GM21825 (cell line): ENCODE data around the gene KDM4B.

Experiments used
- ATAC-seq: cut with Tn5 transposase; IDR thresholded peaks from one replicate; pipeline ENCODE4 v1.9.1; 2021; ENCODE audit warnings: mild to moderate bottlenecking, moderate library complexity; ENCODE audit not compliant: unreplicated experiment

KDM4B gene

DNA sequence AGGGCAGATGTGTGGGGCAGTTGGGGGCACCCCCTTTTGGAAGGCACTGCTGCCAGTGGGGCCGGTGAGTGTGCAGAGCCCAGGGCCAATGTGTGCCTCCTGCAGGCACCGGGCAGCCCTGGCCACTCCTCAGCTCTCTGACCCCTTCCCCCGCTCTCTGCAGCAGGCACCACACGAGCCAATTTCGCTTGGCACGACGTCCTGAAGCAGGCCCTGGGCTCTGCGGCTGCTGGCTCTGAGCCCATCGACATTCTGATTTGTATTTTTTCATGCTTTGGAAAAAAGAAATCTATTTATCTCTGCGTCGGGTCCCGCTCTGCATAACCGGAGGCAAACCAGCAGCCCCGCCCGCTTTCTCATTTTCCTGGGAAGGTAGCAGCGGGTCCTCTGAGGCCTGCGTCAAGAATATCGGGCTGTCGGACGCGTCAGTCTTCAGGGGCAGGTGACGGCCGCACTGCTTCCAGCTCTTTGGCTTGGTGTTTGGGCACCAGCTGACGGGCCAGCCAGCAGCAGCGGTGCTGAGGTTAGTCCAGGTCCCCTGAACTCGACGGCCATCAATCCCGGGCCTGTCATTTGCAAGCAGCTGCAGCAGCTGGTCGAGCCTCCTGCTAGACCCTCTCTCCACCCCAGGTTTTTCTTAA is 134.3 kb downstream of the KDM4B start:
- no peak for ATAC-seq

DNA sequence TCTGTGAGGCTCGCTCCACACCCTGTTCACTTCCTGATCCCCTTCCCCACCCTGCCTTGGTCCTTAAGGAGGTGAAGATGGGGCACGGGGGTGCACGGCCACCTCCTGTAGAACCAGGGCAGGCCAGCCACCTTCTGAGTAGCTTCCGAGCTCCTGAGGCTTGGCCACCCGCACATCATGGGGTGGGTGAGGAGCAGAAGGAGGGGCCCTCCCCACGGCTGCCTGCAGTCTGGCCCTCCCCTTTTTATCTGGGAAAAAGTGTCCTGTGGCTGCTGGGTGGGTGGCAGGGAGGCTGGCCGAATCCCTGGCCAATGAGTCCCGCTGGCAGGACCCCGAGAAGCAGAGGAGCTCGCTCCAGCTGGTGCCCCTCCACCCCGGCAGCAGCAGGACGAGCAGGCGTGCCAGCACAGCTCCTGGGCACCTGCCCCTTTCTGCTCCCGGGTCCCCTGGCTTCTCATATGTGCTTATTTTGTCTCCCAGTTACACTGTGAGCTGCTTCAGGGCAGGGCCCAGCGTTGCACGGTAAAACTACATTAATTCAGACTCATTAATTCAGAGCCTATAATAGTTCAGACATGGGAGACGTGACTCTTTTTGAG is 135.0 kb downstream of the KDM4B start:
- ATAC-seq, result no peak

DNA sequence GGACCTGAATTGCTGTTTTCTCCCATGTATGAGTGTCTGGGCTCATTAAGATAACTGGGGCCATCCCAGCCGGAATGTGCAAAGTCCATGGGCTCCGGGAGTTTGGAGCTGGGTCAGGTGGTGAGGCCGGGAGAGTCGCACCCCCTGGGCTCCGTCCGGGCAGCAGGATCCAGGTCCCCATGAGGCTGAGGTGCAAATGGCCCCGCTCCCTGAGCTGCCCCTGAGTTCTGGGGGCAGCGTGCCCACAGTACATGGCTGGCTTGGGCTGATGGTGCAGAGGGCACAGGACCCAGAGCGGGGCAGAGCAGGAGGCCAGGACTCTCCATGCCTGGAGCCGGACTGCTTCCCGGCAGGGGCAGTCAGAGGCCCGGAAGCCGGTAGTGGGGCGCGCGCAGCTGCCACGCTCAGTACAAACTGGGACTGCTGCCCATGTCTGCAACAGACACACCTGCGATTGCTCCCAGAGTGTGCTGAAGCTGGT is 136.0 kb downstream of the KDM4B start:
- no peak for ATAC-seq

DNA sequence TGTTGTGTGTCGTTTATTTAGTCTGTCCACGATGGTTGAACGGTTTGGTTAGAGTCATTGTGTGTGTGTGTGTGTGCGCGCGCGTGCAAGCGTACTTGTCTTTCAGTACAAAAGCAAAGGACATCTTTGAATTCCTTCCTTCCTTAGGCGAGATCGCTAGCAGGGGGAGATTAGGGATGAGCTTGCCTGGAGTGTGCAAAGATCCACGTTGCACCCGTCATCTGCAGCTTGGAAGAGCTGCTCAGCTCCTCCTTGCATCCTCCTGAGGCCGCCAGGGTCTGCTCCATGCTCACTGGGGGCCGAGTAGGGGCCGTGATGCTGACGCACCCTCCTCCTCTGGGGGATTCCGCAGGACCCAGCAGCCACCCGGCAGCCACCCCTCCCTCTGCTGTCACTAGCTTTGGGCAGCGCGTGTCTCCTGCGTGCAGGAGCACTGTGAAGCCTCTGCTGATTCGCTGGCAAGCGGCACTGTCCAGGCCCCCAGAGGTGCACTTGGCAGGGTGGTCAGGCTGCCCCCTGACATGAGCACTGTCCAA is 137.3 kb downstream of the KDM4B start:
- no peak for ATAC-seq

DNA sequence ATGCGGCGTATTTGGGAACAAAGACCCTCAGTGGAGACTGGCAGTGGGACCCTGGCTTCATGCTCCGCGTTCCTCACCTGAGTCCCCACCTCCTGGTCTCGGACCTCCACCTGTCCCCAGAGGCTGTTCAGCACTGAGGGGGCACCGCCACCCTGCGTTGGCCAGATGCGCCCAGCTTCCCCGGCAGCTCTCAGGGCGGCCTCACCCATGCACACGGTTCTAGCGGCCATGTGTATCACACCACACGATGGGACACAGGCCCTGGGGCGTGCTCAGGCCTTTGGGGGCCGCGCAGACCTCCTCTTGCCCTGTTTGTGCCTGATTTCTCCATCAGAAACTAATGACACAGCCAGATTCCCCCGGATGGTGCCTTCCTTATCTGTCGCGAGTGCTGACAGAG is 138.1 kb downstream of the KDM4B start:
- no peak for ATAC-seq

DNA sequence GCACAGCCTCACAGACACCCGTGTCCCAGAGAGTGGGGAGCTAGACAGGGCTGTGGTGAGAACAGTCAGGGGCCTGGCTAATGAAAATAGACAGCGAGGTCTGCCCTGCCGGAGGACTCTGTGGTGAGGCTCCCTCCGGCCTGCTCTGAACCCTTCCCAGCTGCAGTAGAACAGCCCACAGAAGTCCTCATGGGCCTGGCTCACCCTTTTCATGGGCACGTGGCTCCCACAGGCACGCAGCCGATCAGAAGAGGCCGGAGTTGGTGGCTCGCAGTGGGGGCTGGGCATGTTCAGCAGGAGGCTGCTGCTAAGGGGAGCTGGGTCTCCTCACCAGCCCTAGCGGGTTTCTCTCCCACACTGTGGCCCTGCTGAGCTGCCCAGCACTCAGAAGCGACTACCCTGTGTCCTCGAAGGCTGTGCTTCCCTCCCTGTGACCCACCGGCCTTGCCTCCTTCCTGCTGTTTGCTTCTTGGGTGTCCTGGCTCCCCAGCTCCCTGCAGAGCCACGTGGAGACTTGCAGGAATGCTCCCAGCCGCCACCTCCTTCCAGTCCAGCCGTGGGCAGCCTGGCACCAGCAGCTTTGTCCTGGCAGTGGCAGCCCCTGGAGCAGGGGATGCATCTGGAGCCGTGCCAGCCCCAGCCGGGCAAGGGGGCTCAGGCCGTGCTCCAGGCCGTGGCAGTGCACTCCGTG is 138.7 kb downstream of the KDM4B start:
- ATAC-seq, result no peak

DNA sequence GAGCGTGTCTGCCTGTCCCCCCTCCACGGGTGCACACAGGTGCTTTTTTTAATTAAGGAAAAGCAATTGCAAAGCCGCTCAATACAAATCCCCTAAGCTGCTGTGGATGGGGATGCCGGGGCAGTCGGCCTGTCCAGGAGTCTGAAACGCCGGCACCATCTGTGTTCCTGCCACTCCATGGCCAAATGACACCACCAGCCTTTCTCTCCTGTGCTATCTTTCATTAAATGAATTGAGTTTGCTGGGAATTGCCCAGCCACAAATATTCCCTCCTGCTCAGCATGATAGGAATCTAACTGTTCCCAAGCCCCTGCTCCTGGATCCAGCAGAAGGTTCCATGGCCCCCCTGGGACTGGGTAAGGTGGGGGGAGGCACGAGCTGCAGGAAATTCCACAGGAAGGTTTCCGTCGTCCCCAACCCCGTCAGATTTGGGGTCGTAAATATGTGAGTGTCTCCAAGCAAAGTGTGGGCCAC is 139.2 kb downstream of the KDM4B start:
- no peak for ATAC-seq

DNA sequence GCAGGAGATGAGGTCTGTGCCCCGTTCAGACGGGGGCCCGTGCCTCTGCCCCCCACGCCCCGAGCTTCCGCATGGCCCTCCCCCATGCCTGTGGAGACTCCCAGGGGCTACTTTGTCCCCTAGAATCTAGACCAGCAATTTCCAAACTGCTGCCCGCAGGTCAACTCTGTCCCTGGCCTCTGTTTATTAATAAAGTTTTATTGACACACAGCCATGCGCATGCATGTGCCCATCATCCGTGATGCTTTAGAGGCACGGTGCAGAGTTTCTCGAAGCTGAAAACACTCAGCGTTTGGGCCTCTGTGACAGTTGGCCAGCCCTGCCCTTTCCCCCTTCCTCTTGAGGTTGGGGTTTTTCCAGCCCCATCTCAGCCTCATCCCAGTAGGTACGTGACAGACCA is 140.0 kb downstream of the KDM4B start:
- ATAC-seq, result no peak

DNA sequence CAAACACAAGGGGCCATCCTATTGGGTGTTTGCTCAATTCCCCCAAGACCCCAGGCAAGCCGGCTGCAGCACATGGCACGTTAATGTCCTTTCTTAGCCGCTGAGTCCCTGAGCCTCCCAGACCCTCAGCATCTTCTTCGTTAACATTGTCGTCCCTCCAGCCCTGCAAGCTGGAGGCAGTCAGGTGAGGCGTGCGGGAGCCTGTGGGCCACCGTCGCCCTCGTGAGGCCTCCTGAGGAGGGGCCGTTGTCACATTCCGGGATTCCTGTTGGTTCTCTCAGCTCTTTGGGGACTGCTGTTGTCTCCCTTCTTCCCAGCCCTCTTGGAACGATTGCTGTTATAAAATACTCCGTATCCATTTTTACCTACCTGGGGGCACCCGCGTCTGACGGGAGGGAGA is 140.6 kb downstream of the KDM4B start:
- ATAC-seq, result no peak

DNA sequence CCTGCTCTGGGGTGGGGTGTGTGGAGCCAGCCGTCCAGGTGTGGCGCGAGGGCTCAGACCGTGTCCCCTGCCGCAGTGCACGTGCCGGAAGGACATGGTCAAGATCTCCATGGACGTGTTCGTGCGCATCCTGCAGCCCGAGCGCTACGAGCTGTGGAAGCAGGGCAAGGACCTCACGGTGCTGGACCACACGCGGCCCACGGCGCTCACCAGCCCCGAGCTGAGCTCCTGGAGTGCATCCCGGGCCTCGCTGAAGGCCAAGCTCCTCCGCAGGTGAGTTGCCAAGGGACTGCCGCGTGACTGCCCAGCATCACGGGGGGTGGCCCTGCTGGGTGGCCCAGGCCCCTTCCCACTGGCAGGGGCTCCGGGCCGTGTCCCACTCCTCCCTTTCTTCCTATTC is 141.6 kb downstream of the KDM4B start:
- no peak for ATAC-seq

DNA sequence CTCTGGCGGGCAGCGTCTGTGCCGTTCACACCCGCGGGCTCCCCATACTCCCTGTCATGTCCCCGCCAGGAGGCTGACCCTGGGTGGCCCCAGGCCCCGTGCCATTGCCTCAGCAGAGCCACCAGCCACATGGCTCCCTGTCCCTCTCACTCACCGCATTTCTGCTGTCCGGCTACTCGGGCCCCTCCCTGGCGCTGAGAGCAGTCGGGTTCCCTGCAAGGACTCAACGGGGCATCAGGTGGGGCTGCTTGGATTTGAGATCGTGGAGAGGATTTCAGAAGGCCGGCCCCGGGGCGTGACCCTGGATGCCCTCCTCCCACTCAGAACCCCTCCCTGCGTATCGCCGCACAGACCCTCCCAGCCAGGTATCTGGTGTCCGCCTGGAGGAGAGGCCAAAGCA is 142.1 kb downstream of the KDM4B start:
- no peak for ATAC-seq

DNA sequence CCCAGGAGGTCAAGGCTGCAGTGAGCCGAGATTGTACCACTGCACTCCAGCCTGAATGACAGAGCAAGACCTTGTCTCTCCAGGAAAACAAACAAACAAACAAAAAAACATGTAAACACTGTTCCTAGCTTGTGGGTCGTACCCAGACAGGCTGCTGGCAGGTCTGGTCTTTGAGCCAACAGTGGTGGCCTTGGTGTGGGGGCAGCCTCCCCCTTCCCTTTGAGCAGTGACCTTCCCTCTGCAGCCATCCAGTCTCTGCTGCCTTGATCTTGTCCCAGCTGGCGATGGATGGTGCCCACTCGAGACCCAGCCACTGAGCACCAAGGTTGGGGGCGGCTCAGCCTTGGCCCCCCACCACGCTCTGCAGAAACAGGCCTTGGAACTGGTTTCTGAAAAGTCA is 143.3 kb downstream of the KDM4B start:
- no peak for ATAC-seq

DNA sequence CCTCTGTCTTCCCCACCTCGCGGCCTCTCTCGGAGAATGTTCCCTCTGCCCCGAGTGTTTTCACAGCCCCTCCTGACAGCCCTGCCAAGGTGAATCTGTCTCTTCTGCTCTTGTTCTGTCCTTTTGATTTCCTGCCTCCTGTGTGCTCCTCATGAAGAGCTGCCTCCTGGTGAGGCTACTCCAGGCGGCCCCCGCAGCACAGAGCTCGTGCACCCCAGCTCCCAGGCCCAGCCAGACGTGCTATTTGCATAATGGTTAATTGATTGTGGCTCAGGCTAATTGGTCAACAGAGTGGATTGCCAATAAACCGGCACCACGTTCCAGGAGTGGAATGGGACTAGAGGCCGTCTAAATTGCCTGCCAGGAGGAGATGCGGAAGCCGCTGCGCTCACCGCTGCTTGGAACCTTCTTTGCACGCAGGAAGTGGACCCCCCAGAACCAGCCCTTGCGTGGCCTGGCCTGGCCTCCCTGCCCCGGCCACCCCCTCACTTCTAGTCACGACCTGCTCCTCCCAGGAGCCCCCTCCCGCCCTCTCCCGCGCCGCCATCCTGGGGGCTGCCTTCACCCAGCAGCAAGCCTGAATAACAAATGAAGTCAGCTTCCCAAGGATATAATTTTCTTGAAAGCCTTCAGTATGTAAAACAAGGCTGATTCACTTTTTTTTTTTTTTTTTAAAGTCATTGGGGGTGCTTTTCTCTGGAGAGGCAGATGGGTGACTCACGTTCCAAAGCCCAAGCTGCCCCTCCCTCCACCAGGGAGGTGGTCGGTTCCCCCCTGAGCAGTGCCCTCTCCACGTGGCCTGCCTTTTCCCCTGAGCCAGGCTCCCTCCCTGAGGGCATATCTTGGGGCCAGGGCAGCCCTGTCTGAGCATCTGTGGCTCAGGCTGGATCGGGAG is 144.0 kb downstream of the KDM4B start:
- ATAC-seq, result no peak

DNA sequence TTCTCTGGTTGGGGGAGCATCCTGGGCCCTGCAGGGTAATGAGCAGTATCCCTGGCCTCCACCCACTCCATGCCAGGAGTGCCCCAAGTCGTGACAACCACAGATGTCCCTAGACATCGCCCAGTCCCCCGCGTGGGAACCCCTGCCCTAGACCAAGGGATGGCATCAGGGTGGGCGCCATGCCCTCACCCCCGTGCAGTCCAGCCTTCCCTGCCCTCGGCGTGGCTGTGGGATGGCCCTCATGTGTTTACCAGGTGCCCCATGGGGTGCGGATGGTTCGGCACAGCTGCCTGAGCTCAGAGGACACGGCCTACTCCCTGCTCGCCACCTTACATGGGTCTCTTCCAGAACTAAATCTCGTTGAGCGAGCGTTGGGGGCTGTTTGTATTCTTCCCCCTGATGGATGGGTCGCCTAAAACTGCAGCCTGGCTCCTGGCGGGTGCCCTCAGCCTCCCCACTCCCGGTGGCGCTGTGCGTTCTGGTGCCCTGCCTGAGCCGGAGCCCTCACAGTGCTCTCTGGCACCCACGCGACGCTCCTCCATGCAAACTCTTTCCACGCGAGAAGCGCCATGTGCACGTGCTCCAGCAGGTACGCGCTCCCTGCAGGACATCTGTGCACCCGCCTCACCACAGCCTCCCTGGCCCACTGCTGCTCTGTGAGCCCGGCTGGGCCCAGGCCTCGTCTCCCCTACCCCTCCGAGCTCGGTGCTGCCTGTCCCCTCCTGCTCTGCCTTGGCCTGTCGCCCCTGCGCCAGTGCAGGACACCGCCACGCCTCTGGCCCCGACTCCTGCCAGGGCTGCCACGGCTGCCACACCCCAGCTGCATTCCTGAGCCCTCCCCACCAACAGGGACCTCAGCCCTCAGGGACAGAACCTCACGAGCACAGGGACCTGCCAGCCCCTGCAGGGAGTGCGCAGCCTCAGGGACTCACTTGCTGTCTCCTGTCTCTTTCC is 145.0 kb downstream of the KDM4B start:
- ATAC-seq, result no peak

DNA sequence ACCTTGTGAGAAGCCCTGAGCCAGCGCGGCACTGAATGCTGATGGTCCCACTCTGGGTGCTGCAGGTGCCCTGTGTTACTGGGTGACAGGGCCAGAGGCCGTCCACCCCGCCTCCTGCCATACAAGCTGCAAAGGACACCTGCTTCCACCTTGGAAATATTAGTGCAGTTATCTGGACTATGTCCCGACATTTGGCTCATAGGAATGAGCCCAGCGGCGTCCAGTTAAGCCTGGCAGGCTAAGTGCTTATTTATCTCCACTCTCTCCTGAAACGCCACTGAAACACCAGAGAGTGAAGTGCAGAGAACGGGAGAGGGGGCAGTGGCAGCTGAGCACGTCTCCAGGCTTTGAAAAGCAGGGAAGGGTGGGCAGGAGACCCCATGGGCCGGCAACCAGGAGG is 145.8 kb downstream of the KDM4B start:
- ATAC-seq, result no peak

DNA sequence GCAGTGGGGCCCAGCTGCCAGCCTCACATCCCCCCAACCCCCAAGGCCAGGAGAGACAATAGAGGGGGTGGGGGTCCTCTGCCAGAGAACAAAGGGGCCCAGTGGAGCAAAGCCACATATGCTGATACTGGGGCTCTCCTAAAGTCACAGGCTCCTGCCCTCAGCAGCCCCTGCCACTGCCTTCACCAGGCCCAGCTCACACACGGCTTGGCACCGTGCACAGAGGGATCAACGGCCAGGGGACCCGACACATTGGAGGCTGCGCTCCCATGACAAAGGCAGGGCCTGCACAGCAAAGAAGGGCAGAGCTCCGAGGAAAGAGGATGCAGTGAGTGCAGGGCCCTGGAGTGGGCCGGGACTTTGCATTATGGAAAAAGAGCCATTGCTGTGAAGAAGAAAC is 146.4 kb downstream of the KDM4B start:
- ATAC-seq, result no peak

DNA sequence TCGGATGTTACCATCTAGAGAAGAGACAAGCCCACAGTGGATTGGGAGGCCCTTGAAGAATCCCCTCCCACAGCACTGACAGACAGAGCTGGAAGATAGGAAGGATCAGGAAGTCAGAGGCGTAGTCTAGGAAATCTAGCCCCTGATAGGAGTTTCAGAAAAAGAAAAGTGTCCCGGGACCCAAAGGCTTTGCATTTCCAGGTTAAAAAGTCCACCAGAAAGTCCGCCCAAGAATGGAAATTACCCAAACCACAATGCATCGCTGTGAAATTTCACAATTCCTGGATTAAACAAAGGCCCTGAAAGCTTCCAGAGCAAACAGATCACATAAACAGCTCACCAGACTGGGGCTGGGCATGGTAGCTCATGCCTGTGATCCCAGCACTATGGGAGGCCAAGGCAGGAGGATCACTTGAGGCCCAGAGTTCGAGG is 146.9 kb downstream of the KDM4B start:
- no peak for ATAC-seq

DNA sequence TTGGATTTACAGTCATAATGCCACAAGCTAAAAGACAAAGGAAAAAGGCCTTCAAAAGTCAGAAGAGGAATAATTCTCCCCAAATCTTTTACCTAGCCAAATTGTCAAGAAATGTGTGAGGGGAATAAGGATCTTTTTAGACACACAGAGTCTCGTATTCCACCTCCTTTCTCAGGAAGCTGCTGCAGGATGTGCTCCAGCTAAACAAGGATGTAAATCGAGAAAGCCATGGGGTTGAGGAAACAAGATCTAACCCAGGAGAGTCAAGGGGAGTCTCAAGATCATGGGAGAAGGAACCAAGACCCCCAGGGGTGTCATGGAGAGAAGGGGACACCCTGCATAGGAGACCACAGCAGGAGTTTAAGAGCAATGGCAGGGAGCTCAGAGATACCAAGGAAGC is 147.4 kb downstream of the KDM4B start:
- ATAC-seq, result no peak

DNA sequence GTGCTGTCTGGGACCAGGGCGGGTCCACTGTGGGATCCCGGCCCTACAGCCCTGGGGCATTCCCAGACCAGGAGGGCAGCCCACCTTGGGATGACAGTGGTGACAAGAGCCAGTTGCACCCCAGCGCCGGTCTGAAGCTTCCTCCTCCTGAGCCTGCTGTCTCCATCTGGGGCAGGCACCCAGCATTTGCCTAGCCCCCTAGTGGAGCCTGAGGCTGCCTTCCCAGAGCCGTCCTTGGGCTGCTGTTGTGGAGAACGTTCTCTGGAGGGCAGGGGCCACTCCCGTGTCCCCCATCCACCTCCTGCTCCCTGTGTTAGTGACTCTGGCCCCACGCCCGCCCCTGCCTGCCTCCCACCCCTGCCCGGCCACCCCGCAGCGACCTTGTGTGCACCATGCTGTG is 148.5 kb downstream of the KDM4B start:
- ATAC-seq, result no peak

DNA sequence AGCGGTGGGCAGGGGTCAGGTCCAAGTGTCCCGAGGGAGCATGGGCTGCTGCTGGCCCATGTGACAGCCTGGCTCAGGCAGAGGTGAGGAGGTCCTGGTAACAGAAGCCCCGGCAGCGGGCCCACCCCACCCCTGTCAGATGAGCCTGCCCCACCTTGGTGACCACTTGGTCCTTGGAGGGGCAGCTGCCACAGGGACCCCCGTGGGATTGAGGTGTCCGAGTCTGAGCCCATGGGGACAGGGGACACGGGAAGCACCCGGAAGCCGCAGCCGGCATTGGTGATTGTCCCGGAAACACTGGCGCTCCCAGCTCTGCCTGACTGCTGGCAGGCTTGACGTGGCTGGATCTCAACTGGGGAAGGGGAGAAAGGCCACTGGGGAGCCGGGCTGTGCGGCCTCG is 149.1 kb downstream of the KDM4B start:
- no peak for ATAC-seq
